HuH-7 (cell line): ENCODE measurements around the gene SORCS3.

ENCODE experiments used
- DNase-seq: peaks from one replicate; pipeline ENCODE4 v3.0.0; 2011; ENCODE audit warnings: low spot score

SORCS3 gene

DNA sequence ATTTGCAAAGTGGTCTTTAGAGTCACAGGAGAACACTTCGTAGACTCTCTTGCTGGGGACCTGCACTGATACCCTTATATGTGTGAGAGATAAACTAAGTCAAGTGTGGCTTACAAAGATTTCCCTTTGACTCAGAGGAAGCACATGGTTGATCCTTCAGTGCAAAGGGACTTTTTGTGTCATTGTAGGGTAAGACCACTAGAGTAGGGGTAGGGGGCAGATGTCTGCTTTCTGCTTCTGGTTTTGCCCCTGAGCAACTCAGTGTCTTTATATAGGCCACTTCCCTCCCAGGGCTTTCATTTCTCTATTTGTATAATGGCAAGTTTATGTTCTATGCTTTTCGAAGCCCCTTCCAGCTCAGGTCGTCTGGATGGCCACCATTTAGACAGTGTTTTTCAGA, 281.7 kb downstream of the SORCS3 start:
- no peak for DNase-seq

DNA sequence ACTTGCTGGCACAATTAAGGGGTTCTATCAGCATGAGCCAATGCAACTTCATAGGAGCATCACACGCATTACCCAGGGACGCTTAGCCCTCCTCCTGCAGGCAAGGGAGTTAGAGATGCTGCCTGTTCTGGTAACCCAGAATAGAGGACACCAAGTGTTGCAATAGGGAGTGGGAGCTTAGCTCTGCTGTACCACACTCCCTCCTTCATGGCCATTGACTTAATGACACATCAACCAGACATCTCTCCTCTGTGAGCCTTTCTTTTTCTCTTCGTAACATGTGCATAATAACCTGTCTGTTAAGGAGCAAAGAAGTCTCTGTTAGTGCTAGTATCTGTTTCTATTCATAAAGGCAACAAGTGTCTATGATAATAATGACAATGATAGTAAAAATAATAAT, 282.4 kb downstream of the SORCS3 start:
- no peak for DNase-seq

DNA sequence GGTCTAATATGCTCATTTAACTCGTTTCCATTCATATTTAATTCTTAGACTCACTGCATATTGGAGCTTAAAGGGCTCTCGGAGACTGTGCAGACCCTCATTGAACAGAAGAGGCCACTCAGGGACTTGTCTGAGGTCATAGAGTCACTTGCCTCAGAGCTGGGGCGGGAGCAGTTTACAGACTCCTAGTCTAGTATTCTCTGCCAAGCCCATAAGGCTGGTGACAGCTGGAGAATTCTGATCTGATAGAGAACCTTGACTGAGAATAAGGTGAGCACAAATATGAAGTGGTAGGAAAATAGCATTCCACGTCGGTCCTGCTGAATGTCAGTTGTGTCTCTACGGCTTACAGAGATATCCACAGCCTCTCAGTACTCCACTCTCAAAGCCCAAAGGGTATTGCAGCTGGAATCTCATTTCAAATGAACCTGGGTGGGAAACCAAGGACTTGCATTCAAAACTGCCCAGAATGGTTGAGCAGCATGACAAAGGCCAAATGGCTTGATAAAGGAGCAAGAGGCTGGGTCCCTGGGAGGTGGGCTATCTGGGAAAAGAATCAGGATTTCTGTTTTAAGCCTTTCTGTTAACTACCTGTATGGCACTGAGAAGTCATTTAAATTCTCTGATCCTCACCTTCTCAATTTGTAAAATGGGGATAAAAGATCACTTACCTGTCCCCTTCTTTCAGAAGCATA, 283.2 kb downstream of the SORCS3 start:
- no peak for DNase-seq

DNA sequence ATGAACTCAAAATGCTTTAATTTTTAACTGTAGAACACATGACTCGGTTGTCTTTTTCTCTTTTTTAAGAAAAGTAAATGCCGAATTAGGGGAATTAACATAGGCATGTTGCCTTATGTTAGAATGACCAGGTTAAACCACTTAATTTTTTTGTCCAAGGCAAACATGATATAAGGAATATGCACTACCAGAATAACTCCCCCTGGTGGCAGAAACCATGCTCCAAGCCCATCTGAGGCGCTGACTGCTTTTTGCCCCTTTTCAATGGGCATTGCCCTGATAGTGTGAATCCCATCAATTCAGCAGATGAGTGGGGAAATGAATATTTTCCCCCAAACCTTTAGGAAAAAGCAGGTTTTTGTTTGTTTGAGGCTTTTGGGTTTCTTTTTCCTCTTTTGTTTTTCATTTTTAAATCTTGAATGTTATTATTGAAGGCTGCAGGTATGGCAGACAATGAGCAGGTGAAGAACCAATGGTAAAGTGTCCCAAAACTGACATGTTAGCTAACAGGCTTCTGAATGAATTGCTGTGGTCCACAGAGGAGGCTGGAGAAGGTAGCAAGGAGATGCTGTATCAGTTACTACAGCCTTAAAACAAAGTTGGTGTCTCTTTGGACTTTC, 284.3 kb downstream of the SORCS3 start:
- peak; percentile 16 for DNase-seq

DNA sequence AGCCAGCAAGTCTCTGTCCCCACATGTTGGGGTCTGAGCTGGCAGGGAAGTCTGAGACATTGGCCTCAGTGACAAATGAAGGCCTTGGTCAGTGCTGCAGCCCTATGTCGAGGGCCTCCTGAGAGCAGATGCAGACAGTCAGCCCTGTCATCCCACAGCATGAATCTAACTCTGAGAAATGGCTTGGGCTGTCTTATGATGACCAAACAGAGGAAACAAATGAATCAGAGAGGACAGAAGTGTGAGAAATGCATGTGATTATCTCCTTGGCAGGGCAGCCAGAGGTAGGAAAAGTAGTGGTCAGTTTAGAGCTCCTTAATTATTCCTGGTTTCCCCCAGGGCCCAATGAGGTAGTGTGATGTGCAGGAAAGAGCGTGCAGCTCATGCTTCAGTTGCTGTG, 287.6 kb downstream of the SORCS3 start:
- DNase-seq: no peak

DNA sequence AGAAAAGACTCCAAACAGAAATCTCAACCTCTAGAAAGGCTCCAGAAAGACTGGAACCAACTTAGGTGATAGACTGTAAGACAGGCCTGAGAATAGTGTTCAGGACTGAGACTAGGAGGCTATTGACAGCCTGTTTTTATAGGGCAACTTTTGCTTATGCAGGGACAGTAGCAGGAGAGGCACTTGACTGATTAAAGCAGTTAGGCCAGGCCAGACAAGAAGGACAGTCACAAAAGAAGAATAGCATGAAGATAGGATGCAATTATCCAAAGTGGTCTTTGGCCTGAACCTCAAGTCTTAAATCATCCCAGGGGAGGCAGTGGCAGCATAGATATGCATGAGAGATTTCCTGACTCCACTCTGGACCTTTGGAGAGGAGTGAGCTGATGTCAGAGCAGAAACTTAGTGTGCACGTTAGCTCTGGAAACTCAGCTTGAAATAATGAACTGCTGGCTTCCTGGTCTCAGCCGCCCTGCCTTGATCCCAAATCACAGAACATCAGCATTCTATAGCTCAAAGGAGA, 290.6 kb downstream of the SORCS3 start:
- DNase-seq: no peak

DNA sequence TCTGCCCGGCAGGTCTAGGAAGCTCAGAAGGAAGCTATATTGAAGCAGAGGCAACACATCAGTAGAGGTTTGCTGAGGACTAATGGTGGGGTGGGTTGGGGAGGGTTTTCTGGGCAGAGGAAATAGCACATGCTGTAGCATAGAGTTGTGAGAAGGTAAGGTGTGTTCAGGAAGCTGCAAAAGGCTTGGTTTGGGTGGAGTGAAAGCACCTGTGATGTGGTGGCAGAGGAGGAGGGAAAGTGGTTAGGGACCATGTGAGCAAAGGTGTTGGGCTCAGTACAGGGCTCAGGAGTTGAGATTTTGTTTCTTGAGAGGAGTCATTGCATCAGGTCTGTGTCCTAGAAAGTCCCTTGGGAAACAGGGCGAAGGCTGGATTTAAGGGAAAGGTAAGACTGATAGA, 294.6 kb downstream of the SORCS3 start:
- DNase-seq: no peak

DNA sequence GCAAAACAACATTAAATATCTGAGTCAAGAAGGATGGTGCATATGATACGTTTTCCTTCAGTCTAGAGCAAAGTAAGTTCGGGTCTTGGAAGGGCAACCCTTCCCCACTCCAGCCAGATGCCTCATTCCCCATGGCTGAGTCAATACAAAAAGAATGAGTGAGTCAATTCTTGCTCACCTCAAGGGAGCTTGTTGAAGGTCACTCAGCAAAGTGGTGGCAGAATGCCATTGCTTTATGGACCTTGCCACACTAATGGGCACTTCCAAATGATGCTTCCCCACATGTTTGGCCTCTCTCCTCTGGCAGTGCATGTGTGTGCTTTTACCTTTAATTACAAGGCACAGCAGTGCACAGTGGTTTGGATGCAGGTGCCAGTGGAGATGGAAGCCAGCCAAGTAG, 296.5 kb downstream of the SORCS3 start:
- no peak for DNase-seq

DNA sequence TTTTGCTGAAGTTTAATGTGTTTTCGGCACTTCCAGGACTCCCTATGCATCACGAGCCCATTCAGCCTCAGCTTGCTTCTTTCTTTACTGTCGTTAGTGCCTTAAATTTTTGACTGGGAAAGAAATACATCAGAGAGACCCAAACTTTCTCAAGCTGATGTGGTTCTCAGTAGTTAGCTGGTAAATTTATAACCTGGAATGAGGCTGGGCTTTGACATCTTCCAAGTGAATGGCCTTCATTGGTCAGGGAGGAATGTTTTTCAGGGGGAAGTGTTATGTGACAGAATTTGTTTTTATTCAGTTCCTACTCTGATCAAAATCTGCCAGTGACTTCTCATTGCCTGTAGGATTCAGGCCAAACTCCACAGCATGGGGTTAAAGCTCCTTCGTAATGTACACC, 296.9 kb downstream of the SORCS3 start:
- no peak for DNase-seq

DNA sequence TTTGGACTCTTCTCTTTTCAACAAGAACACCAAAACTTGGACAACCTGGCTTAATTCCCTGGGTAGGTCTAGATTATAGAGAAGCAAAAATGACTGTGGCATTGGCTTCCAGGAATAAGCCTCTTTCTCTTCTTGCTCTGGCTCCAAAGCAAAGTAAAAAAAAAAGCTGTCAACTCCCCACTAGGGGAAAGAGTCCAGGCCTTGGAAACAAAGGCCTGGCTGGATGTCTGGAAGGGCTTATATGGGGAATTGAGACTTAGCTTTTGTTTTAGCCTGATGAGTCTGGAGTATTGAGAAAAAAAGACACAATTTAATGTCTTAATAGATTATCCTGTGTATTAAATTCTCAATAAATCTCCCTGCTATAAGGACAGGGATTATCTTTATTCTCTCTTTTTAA, 300.6 kb downstream of the SORCS3 start:
- no peak for DNase-seq

DNA sequence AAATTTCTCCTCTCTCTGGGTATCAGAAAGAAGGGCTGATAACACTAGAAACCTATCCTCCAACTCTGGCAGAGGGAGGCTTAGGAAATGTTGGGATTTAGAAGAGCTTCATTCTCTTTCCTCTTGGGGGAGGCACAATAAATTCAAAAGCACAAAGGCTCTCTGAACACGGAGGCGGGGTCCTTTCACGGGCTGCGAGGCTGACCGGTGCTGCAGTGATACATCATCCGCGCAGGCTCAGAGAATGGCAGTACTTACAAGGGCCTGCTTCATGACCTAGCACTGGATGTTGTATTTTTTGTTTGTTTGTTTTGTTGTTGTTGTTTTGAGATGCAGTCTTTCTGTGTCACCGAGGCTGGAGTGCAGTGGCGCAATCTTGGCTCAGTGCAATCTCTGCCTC, 306.2 kb downstream of the SORCS3 start:
- DNase-seq: no peak

DNA sequence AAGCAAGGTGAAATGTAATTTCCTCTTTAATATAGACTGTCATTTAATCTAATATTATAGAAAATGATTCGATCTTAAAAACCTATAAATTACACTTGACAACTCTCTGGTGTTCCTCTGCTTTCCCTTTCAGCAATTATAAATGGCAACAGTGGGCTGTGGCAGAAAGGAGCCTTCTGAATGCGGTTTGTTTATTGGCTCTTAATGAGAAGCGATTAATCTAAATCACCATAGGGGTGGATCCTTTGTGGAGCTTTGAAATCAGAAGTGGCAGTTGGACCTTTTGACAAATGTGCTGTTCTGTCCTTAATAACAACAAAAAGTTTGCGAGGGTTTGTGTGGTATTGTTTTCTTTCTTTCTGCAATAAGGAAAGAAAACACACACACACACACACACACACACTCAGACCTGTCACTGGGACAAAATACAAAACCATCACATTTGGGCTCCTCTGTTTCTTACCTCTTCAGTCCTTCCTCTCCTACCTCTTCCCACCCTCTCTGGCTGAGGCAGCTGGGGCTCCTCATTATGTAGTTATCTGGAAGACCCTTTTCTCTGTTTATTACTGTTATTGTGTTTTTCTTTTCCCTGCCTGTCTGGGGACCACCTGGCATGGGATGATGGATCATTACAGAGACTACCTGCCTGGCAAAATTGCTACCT, 316.2 kb downstream of the SORCS3 start:
- DNase-seq: no peak

DNA sequence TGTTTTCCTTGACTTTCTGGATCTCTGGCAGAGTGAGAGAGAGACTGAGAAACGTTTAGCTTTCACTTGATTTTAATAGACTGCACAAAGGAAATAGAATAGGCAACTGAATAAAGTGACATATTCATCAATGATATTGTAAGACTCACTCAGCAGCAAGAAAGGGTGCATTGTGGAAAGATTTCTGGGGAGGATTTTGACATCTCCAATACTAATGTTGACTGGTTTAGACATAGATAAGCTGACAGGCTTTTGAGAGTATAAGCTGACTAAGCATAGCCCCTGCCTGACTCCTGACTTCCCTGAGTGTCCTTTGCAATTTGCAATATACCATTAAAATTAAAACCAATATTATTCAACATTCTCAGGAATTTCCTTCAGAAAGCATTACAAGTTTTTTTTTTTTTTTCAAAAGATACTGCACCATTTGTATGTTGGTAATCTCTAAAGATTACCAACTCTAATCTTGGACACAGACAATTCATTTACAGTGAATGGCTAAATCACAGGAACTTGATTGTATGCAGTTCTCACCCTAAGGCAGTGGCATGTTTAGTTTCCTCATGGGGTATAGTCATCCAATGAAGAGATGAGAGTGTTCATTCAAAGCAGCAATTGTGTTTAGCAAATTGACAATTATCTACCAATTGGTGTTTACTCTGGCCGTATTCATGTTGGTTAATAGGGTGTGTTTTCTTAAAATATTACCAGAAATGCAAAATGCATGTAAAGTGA, 325.6 kb downstream of the SORCS3 start:
- no peak for DNase-seq

DNA sequence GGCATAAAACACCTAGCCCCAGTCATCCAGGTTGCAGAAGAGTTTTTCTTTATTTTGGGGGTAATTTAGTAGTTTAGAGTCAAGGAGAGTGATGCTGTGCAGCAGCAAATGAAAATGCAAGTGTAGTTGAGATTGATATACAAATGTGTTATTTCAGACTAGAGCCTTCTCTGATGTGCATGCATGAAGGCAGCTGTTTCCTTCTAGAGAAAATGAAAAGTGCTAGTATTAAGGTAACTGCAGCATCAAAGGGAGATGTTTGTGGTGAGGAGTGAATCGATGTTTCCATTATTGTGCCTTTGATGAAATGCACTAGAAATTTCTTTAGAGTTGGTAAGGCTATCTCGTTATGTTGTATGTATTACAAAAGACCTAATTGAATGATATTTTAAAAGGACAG, 339.3 kb downstream of the SORCS3 start:
- no peak for DNase-seq

DNA sequence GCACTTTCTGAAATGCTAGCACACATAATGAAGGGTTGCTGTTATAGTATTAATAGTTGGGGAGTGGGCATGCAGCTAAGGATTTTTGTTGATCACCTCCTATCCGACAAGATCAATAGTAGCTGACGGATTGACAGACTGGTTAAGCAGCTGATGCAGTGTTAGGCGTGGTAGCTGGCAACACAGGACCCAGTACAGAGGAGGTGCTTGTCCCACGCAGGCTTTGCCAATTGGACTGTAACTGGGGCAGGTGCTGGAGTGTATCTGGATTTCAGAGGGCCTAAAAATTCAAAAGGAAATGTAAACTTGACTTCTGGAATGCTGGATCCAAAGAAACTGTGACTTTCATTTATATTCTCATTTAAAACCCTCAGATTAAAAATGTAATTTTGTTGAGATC, 340.9 kb downstream of the SORCS3 start:
- no peak for DNase-seq

DNA sequence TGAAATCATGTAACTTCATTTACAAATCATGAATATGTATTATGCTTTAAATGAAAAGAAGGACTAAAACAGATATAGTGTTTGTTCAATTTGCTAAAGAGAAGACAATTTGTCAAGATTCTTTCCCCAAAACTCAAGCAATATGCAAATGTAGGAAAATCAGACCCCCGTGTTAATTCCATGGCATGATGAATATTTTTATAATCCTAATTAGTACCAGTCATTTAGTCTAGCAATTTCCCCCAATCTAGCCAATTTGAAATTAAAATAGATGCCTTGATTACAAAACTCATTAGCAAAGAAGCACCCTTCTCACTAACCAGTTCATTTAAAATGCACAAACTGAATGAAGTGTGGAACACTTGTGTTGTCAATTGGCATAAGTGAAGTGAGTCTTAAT, 347.6 kb downstream of the SORCS3 start:
- no peak for DNase-seq

DNA sequence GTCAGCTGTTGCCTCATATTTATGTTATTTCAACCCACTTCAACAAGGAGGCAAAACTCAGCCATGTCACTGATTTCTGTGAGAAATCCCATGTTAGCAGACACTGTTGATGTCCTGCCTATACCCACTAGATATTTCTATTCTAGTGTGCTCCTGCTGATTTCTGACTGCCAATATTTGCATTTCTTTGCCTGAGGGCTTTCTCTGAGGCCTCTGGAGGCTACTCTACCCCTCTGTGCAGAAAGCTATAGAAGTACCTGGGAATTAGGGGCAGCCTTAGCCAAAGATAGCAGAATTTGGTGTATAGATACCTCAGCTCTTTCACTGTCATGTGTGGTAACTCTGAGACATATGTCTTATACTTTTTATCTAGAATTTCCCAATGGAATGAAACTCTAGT, 348.8 kb downstream of the SORCS3 start:
- DNase-seq: no peak

DNA sequence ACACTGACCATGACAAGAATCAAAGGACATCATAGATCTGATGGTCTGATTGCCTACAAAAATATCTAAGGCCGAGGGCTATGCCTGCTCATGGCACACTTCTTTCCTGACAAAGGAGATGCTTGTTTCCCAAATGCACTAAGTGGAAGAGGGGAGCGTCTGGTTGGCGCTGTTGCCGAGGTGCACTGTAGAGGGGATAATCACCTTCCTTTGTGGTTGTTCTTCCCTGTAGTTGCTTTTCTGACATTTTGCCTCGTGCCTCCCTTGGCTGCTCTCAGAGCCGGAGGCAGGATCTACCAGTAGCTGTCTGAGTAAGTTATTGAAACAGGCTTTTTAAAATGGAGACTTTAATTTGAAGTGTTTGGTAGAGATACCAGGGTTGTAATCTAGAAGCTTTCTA, 352.0 kb downstream of the SORCS3 start:
- no peak for DNase-seq

DNA sequence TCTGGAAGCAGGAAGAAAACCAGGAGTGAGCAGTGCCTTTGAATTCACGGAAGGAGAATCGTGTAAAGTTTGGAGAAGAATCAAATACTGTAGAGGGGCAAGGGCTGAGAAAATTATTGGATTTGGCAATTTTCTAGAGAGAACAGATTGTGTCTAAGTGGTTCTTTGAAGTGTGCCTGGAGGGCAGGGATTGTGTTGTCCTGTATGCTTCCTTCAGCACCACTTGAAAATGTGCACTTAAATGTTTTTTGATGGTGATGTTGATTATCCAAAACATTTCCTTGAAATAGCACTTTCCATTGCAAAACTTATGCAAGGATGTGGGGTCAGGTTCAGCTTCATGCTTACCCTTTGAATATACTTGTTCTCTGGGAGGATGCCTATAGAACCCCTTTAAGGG, 360.2 kb downstream of the SORCS3 start:
- no peak for DNase-seq

DNA sequence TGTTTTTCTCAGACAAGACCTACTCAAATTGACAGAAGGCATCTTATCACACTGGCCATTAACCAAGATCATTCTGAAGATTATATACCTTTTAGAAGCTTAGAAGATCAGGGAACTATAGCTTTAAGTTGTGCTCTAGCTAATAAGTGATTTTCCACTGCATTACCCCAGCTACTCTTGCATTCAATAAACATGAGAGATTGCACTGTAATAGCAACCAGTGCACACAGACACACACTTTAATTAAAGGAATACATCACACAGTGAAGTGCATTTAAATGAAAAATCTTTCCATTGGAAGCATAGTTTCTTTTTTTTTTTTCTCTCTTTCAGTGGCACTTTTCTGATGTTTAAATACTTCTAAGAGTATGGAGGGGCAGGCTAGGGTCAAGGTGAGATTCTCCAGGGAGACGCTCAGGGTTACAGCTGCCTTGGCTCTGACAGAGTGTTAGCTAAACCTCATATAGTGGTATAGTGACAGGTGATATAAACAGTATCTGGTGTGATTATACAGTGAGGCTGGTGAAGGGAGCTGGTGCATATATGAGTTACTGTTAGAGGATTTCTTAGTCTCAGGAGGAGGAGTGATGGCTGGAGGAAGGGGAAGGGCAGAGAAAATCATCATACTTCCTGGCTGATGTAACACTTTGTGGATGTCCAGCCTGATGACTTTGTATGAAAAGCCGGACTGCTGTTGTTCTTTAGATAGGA, 369.5 kb downstream of the SORCS3 start:
- no peak for DNase-seq

DNA sequence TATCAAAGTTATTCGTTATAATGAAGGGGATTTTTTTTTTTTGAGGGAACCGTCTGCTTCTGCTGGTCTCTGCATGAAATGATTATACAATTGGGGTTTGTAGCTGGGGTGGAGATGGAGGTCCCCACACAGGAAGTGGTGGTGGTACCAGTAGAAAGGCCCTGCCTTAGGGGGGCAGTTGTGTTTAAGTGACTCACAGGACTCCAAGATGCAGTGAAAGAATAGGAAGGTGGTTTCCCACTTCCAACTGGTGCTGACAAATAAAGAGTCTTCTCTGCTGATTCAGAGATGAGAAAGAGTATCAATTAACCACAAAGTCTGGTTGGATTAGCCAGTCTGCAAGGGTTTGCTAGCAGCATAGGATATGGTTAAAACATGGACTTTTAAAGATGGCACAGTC, 376.0 kb downstream of the SORCS3 start:
- no peak for DNase-seq

DNA sequence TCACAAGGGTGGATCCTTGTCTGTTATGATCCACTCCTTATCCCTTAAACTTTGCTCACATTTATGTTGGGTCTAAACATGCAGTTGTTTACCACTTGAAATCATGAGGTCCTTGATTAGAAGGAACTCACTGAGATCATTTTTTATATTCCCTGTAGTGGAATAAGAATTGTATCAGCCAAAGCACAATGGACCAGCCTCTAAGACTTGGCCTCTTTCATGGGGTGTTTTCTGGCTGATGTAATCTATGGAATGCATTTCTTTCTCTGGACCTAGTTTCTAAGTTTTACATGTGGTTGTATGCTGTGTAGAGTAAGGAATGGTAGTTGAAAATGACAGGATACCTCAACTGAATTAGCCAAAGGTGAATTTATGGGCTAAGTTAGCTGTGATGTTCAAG, 376.6 kb downstream of the SORCS3 start:
- DNase-seq: no peak
